Pancreas (tissue), 10 donors: Measurements from ENCODE around the gene CHSY1. TPM values are rescaled to one million over a fixed set of nuclear protein-coding genes. Genes with fewer than 3 reads are reported as not detected.

Experiments used
- ATAC-seq, 4 donors: fragments of 200-7000 bp; cut with Tn5 transposase; one replicate each; pipeline versions ENCODE4 v1.8.0 to v1.9.1; 2020; ENCODE audit warnings: mild to moderate bottlenecking in 4 of 4, moderate library complexity in 4 of 4
- DNase-seq, 6 donors: peaks; one replicate each; pipeline ENCODE4 v3.0.0-alpha.2; 2020
- FAIRE-seq: peaks from 2 replicates; lab custom pipeline; 2012; peaks lifted over from hg19 to GRCh38; lab: Jason Lieb, UNC
- H3K27ac ChIP-seq, 4 donors: fragments of 200-600 bp; sonication (generic); 1 replicate in 3 of 4; 2 replicates in 1 of 4; pipeline versions ENCODE4 v1.5.0 to v1.8.0; 2020
- H3K27me3 ChIP-seq, 4 donors: fragments of 200-600 bp; one replicate each; pipeline ENCODE4 v1.8.0; 2021
- H3K36me3 ChIP-seq, 3 donors: fragments of 200-600 bp; sonication (generic) in 1 of 3; one replicate each; pipeline versions ENCODE4 v1.5.0 to v1.8.0; 2020 to 2021
- H3K4me1 ChIP-seq, 3 donors: fragments of 200-600 bp; one replicate each; pipeline ENCODE4 v1.8.0; 2021
- H3K4me3 ChIP-seq, 4 donors: fragments of 200-600 bp; sonication (generic) in 2 of 4; one replicate each; pipeline versions ENCODE4 v1.5.0 to v1.8.0; 2020 to 2021
- H3K9me3 ChIP-seq, 4 donors: fragments of 200-600 bp; one replicate each; pipeline ENCODE4 v1.8.0; 2021
- WGBS, 2 donors: extraction: QIAGEN DNeasy Blood & Tissue Kit; methylation state at CpG; one replicate each; pipeline ENCODE4 v1.1.7; 2013; 5-methylcytosine and 5-hydroxymethylcytosine counted together
- intact Hi-C, 3 donors: fragments of 100-400 bp; cut with DNase I; formaldehyde crosslinking; loops; one replicate each; pipeline versions ENCODE4 v1.11.1 to v1.14.2; 2022
- polyA plus RNA-seq, 2 donors: library from polyadenylated mRNA; stranded (reverse); fragments of 200-250 nt; gene quantifications; one replicate each; pipeline ENCODE4 v1.2.3, GENCODE V29; 2013
- total RNA-seq, 6 donors: library from RNA; stranded (reverse); fragmentation: NEBNext Ultra II Directional in 4 of 6; extraction: Animal tissue kit (Norgen Biotek cat#: 25700) in 4 of 6; gene quantifications; one replicate each; pipeline versions ENCODE4 v1.2.1 to v1.2.4, GENCODE V29; 2021 to 2023
- TF ChIP-seq, protein P1 (sequence below), 4 donors: fragments of 200-600 bp; sonication (generic) in 3 of 4; IDR thresholded peaks; one replicate each; pipeline versions ENCODE4 v1.5.0 to v1.8.0; 2021; ENCODE audit warnings: antibody characterized with exemption in 4 of 4
- donor health status: healthy with polysubstance abuse.
- donor health status: DM: no; HTN: no; CAD: no; lungs with moderate emphysema.
- donor health status: DM: no; HTN: no; CAD: no.
- donor health status: control.
- donor health status: control.
- donor health status: Bipolar disorder and iron deficiency.
- donor health status: DM: yes; HTN: yes; CAD: no.
- donor health status: DM: no; HTN: no; CAD: no.
- donor health status: DM: no; HTN: no; CAD: no.
- donor health status: DM: yes; HTN: yes; CAD: no.

Gene CHSY1
- total and polyA plus RNA-seq, 8 donors = 3.4 to 11.2 (median 5.5) TPM

DNA sequence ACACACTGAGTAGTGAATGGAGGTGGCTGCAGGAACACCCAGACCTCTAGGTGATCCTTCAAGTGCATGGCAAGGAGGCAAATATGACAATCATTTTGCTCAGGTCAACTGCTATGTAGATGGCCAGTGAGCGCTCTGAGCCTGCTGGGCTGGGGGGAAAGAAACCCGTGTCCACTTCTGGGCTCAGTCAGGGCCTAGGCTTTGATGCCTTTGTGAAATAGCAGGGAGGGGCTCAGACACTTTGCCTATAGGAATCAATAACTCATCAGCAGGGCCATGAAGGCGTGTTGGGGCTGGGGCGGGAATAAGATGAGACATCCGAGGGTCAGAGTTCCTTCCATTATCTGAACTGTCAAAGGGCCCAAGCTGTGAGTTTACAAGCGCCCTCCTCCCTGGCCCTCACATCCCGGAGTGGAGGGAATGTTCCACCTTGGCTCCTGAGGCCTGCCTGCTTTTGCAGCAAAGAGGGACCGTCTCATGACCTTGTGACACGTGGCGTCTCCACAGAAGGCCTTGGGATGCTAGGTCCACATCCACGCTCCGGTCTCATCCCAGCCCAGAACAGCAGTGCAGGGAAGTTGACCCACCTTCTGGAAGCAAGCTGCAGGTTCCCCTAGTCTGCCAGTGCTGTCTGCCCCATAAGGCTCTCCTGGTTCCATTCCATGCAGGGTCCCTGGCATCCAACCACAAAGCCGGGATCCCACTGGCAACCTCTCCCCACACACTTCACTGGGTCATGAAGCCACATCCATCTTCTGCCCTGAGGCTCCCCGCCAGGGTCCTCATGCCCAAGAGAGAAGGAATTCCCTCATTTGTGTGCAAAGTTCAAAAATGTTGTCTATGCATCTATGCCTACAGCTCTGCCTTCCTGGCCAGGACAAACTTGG lies 78.4 kb downstream of the CHSY1 start:
- FAIRE-seq (no peak), ATAC-seq (no peak), DNase-seq (no peak)
- 93% methylated on average over 14 of the region's 14 CpGs for WGBS, 2 donors
- Histone ChIP-seq H3K36me3 (no peaks in the 10 kb centered on the region), H3K9me3 (no peaks in the 10 kb centered on the region), H3K27me3 (no peaks in the 10 kb centered on the region), H3K4me1 (peaks cover 0 to 8% (median 0%) of the 10 kb centered on the region in 3 donors), H3K4me3 (no peak overlapping the region), H3K27ac (no peak overlapping the region)
- TF ChIP-seq, protein P1, sequence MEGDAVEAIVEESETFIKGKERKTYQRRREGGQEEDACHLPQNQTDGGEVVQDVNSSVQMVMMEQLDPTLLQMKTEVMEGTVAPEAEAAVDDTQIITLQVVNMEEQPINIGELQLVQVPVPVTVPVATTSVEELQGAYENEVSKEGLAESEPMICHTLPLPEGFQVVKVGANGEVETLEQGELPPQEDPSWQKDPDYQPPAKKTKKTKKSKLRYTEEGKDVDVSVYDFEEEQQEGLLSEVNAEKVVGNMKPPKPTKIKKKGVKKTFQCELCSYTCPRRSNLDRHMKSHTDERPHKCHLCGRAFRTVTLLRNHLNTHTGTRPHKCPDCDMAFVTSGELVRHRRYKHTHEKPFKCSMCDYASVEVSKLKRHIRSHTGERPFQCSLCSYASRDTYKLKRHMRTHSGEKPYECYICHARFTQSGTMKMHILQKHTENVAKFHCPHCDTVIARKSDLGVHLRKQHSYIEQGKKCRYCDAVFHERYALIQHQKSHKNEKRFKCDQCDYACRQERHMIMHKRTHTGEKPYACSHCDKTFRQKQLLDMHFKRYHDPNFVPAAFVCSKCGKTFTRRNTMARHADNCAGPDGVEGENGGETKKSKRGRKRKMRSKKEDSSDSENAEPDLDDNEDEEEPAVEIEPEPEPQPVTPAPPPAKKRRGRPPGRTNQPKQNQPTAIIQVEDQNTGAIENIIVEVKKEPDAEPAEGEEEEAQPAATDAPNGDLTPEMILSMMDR (IDR thresholded peaks at IDR 0.05) = no peak
- intact Hi-C loops = no loop called here

DNA sequence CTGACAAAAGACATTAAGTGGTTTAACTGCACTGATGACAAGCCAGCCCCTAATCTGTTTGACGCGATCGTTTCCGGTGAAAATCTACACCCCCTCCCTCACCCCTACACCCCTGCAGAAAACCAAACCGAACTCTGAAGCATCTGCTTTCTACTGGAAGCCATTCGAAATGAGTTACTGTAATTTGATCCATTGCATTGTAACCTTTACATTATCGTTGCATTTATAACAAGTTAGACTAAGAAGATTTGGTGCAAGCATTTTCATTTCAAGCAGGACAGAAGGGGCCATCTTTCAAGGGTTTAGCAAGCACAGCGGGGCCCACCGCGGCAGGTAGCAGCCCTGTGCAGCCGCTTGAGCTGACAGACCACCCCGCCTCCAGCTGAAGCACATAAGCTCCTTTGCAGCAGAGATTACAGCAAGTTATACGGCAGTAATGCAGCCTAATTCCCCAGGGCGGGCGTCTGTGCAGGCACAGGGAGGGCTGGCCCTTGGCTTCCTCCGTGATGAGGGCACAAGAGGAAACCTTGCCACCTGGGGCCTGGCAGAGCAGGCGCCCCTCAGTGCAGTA lies 79.3 kb downstream of the CHSY1 start:
- 74 to 79% methylated on average over 17 of the region's 17 CpGs for WGBS, 2 donors
- Histone ChIP-seq H3K27ac (no peak overlapping the region), H3K4me1 (peaks cover 0 to 12% (median 0%) of the 10 kb centered on the region in 3 donors), H3K36me3 (no peaks in the 10 kb centered on the region), H3K9me3 (no peaks in the 10 kb centered on the region), H3K4me3 (no peak overlapping the region), H3K27me3 (no peaks in the 10 kb centered on the region)
- TF ChIP-seq, protein P1 (IDR thresholded peaks at IDR 0.05) = no peak
- intact Hi-C loops = no loop called here
- no peak for FAIRE-seq
- DNase-seq = no peak
- ATAC-seq = no peak

DNA sequence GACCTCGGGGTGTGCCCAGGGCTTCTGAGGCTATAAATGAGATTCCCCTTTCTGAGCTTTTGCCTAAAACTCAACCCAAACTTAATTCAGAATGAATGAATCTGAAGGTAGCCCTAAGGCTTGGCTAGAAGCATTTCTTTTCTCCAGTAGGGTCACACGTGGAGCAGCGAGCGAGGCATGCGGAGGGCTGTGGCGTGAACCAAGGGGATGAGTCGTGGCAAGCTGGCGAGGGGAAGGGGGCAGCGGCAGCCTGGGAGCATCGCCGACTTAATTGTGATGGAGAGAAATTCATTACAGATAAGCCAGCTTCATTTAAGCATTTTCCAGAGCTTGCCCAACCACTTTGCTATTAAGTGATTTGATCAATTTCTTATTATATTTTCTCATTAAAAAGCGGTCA lies 79.9 kb downstream of the CHSY1 start:
- WGBS, 2 donors = 86 to 87% methylated on average over 12 of the region's 12 CpGs
- ATAC-seq (no peak), FAIRE-seq (no peak), DNase-seq (no peak)
- Histone ChIP-seq H3K27ac (no peak overlapping the region), H3K9me3 (no peaks in the 10 kb centered on the region), H3K4me1 (peaks cover 0 to 12% (median 0%) of the 10 kb centered on the region in 3 donors), H3K36me3 (no peaks in the 10 kb centered on the region), H3K4me3 (no peak overlapping the region), H3K27me3 (no peaks in the 10 kb centered on the region)
- intact Hi-C loops = no loop called here
- TF ChIP-seq, protein P1 (IDR thresholded peaks at IDR 0.05) = no peak

DNA sequence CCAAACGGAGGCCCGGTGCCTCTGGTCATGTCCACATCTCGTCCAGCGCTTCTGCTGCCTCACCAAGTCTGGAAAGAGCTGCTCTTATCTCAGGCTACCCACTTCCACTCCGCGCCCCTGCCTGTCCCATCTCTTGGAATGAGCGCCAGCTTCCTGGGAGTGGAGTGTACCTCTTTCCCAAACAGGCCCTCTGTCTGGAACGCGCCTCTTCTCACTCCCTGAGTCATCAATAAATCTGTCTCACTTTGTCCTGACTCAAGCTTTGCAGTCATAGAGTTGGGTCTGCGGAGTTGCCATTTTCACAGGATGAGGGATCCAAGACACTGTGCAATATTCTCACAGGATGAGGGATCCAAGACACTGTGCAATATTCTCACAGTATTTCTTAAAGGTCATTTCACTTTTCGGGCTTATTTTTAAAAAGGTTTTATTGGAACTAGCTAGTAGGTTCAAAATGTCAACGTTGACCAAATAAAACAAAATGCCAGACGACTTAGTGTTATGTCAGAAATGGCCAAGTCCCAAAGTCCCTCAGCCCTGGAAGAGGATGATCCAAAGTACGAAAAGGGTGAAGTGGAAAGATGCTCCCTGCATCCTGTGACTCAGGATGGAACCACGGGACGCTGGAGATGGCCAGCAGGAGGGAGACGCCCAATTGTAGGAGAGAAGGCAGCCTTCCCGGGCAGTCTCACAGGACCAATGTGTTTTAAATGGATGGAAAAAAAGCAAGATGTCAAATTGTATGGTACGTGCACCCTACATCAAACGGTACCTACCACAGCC lies 81.1 kb downstream of the CHSY1 start:
- Histone ChIP-seq H3K36me3 (no peaks in the 10 kb centered on the region), H3K27me3 (no peaks in the 10 kb centered on the region), H3K4me1 (peaks cover 0 to 7% (median 0%) of the 10 kb centered on the region in 3 donors), H3K27ac (no peak overlapping the region), H3K4me3 (no peak overlapping the region), H3K9me3 (no peaks in the 10 kb centered on the region)
- DNase-seq (no peak), ATAC-seq (peak in 2 of 4 donors; percentile 10 to 38), FAIRE-seq (no peak)
- WGBS, 2 donors = 87 to 88% methylated on average over 20 of the region's 20 CpGs
- TF ChIP-seq, protein P1 (IDR thresholded peaks at IDR 0.05) = no peak
- intact Hi-C loops = no loop called here
